HUES64 (cell line): ENCODE results near the gene USP43.
"Not testable (repeated sequence)": the region's sequence is repeated elsewhere in the genome, so short reads cannot be mapped to it uniquely, and the experiment has no call there.

Source experiments
- H3K27ac ChIP-seq: 2 replicates; pipeline ENCODE4 v1.7.0; 2013; ENCODE audit warnings: low read depth, low read length, inconsistent platforms
- H3K27me3 ChIP-seq: 2 replicates; pipeline ENCODE4 v1.6.1; 2013; ENCODE audit warnings: mild to moderate bottlenecking, low read length; ENCODE audit not compliant: insufficient read depth
- H3K36me3 ChIP-seq: 2 replicates; pipeline ENCODE4 v1.6.1; 2013; ENCODE audit warnings: mild to moderate bottlenecking, low read length; ENCODE audit not compliant: insufficient read depth
- H3K4me1 ChIP-seq: 2 replicates; pipeline ENCODE4 v1.6.1; 2013; ENCODE audit warnings: mild to moderate bottlenecking, low read length, moderate library complexity; ENCODE audit not compliant: insufficient read depth
- H3K4me3 ChIP-seq: 2 replicates; pipeline ENCODE4 v1.5.1; 2013; ENCODE audit warnings: mild to moderate bottlenecking, low read length, moderate library complexity
- H3K9ac ChIP-seq: 2 replicates; pipeline ENCODE4 v1.6.1; 2013; ENCODE audit warnings: mild to moderate bottlenecking, low read depth, low read length
- H3K9me3 ChIP-seq: 2 replicates; pipeline ENCODE4 v1.6.1; 2013; ENCODE audit warnings: low read depth, low read length; ENCODE audit not compliant: insufficient read depth
- WGBS: fragments of 150-250, 120-280 bp; methylation state at CpG from one replicate; pipeline ENCODE4 v1.1.7; 2013; ENCODE audit warnings: missing lambda C conversion rate; 5-methylcytosine and 5-hydroxymethylcytosine counted together

Gene USP43

GRCh38 chr17:9661027-9661426 lies 15.7 kb downstream of the USP43 start:
- WGBS = 100% methylated on average over 1 of the region's 2 CpGs

GRCh38 chr17:9663511-9663910 lies 18.2 kb downstream of the USP43 start:
- not testable (repeated sequence) for H3K27ac ChIP-seq, H3K36me3 ChIP-seq, H3K4me3 ChIP-seq, H3K9ac ChIP-seq, H3K9me3 ChIP-seq, H3K4me1 ChIP-seq, H3K27me3 ChIP-seq
- 93% methylated on average over 11 of the region's 11 CpGs for WGBS

More at GRCh38 chr17:9661027-9661426, 15.7 kb downstream of the USP43 start:
- no peaks in the 10 kb centered on the region for H3K9me3 ChIP-seq
- no peaks in the 10 kb centered on the region for H3K27me3 ChIP-seq
- H3K4me3 ChIP-seq = no peak overlapping the region
- peaks cover 14% of the 10 kb centered on the region for H3K36me3 ChIP-seq
- H3K9ac ChIP-seq = no peak overlapping the region
- H3K27ac ChIP-seq = no peak overlapping the region
- H3K4me1 ChIP-seq = no peaks in the 10 kb centered on the region

- H3K27ac ChIP-seq = no peak overlapping the region
Measured at GRCh38 chr17:9666461-9667050, 21.2 kb downstream of the USP43 start.

GRCh38 chr17:9668517-9668916 lies 23.2 kb downstream of the USP43 start:
- no peaks in the 10 kb centered on the region for H3K4me1 ChIP-seq
- H3K9ac ChIP-seq = no peak overlapping the region
- H3K4me3 ChIP-seq = no peak overlapping the region
- H3K9me3 ChIP-seq = no peaks in the 10 kb centered on the region
- no peaks in the 10 kb centered on the region for H3K27me3 ChIP-seq
- H3K27ac ChIP-seq = no peak overlapping the region
- WGBS = 91% methylated on average over 6 of the region's 6 CpGs
- peaks cover 8% of the 10 kb centered on the region; the same call in 1 of the 2 replicates for H3K36me3 ChIP-seq

More at GRCh38 chr17:9666461-9667050, 21.2 kb downstream of the USP43 start:
- H3K9me3 ChIP-seq = no peaks in the 10 kb centered on the region
- 96% methylated on average over 5 of the region's 5 CpGs for WGBS
- H3K27me3 ChIP-seq = no peaks in the 10 kb centered on the region
- H3K4me3 ChIP-seq = no peak overlapping the region
- H3K9ac ChIP-seq = no peak overlapping the region
- no peaks in the 10 kb centered on the region for H3K4me1 ChIP-seq
- peaks cover 8% of the 10 kb centered on the region; the same call in 1 of the 2 replicates for H3K36me3 ChIP-seq

- Histone ChIP-seq H3K36me3 (peaks cover 8% of the 10 kb centered on the region; the same call in 1 of the 2 replicates), H3K27me3 (no peaks in the 10 kb centered on the region), H3K9ac (no peak overlapping the region), H3K9me3 (no peaks in the 10 kb centered on the region), H3K4me3 (no peak overlapping the region), H3K27ac (no peak overlapping the region), H3K4me1 (no peaks in the 10 kb centered on the region)
- WGBS = 91% methylated on average over 6 of the region's 6 CpGs
Measured at GRCh38 chr17:9669551-9670008, 24.3 kb downstream of the USP43 start.

GRCh38 chr17:9670596-9670995 lies 25.3 kb downstream of the USP43 start:
- Histone ChIP-seq H3K36me3 (peaks cover 6% of the 10 kb centered on the region; the same call in 1 of the 2 replicates), H3K9ac (no peak overlapping the region), H3K4me3 (no peak overlapping the region), H3K9me3 (no peaks in the 10 kb centered on the region), H3K27ac (no peak overlapping the region), H3K27me3 (no peaks in the 10 kb centered on the region), H3K4me1 (no peaks in the 10 kb centered on the region)
- WGBS = 80% methylated on average over 8 of the region's 8 CpGs

GRCh38 chr17:9671559-9671958 lies 26.2 kb downstream of the USP43 start:
- Histone ChIP-seq H3K36me3 (0 out of 2 replicates have a peak, but pooled peaks cover 4% of the 10 kb centered on the region), H3K4me1 (no peaks in the 10 kb centered on the region), H3K9ac (no peak overlapping the region), H3K27ac (no peak overlapping the region), H3K27me3 (no peaks in the 10 kb centered on the region), H3K9me3 (no peaks in the 10 kb centered on the region), H3K4me3 (no peak overlapping the region)
- 88% methylated on average over 4 of the region's 4 CpGs for WGBS

GRCh38 chr17:9672266-9672665 lies 26.9 kb downstream of the USP43 start:
- H3K4me1 ChIP-seq = no peaks in the 10 kb centered on the region
- no peaks in the 10 kb centered on the region for H3K9me3 ChIP-seq
- H3K4me3 ChIP-seq = no peak overlapping the region
- H3K27me3 ChIP-seq = no peaks in the 10 kb centered on the region
- WGBS = 90% methylated on average over 8 of the region's 8 CpGs
- no peak overlapping the region for H3K9ac ChIP-seq
- no peaks in the 10 kb centered on the region for H3K36me3 ChIP-seq
- no peak overlapping the region for H3K27ac ChIP-seq

- WGBS = 92% methylated on average over 6 of the region's 6 CpGs
- no peak overlapping the region for H3K4me3 ChIP-seq
- H3K9me3 ChIP-seq = no peaks in the 10 kb centered on the region
- H3K9ac ChIP-seq = no peak overlapping the region
- H3K27me3 ChIP-seq = no peaks in the 10 kb centered on the region
- H3K4me1 ChIP-seq = no peaks in the 10 kb centered on the region
- H3K27ac ChIP-seq = no peak overlapping the region
- no peaks in the 10 kb centered on the region for H3K36me3 ChIP-seq
Measured at GRCh38 chr17:9672691-9673090, 27.4 kb downstream of the USP43 start.

GRCh38 chr17:9676084-9676483 lies 30.8 kb downstream of the USP43 start:
- no peak overlapping the region for H3K27ac ChIP-seq
- H3K27me3 ChIP-seq = no peaks in the 10 kb centered on the region
- no peaks in the 10 kb centered on the region for H3K4me1 ChIP-seq
- H3K9ac ChIP-seq = no peak overlapping the region
- peaks cover 14% of the 10 kb centered on the region for H3K9me3 ChIP-seq
- peaks cover 13% of the 10 kb centered on the region for H3K36me3 ChIP-seq
- WGBS = 89% methylated on average over 4 of the region's 4 CpGs
- no peak overlapping the region for H3K4me3 ChIP-seq

- H3K27me3 ChIP-seq = no peaks in the 10 kb centered on the region
- no peaks in the 10 kb centered on the region for H3K4me1 ChIP-seq
- no peak overlapping the region for H3K4me3 ChIP-seq
- no peak overlapping the region for H3K27ac ChIP-seq
- WGBS = 88% methylated on average over 4 of the region's 4 CpGs
- peaks cover 13% of the 10 kb centered on the region for H3K36me3 ChIP-seq
- H3K9ac ChIP-seq = no peak overlapping the region
- H3K9me3 ChIP-seq = peaks cover 14% of the 10 kb centered on the region
Measured at GRCh38 chr17:9676820-9677310, 31.5 kb downstream of the USP43 start.
